ENCODE results near the gene OSGIN1.

Gene OSGIN1

DNA sequence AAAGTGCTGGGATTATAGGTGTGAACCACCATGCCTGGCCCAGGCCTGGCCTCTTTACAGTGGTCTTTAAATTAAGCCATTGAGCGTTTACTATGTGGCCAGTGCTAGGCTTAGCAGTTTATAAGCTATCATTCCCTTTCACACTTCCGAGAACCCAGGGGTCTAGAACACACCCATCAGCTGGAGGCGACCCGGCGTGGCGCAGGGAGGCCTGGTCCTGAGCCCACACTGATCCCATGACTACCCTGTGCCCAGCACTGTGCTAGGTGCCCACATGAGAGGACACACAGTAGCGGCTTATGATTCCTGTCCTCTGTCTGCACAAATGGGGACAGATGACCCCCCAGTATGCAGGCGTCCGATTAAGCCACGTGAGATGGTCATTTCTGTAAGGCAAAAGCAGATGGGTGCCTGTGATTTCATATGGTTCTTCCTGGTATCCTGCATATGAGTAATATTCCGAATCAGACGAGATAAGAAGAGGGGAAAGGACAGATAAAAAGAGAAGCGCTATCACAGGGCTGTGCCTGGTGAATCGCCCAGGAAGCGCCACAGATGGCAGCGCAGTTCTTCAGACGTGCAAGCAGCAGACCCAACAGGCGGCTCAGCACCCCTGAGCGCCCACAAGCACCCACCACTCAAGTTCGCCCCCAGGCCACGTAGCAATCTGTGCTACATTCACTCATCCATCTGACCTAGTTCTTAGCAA, 5.3 kb downstream of the OSGIN1 start:
- no peak for DNase-seq (ENCODE audit: low read depth)

DNA sequence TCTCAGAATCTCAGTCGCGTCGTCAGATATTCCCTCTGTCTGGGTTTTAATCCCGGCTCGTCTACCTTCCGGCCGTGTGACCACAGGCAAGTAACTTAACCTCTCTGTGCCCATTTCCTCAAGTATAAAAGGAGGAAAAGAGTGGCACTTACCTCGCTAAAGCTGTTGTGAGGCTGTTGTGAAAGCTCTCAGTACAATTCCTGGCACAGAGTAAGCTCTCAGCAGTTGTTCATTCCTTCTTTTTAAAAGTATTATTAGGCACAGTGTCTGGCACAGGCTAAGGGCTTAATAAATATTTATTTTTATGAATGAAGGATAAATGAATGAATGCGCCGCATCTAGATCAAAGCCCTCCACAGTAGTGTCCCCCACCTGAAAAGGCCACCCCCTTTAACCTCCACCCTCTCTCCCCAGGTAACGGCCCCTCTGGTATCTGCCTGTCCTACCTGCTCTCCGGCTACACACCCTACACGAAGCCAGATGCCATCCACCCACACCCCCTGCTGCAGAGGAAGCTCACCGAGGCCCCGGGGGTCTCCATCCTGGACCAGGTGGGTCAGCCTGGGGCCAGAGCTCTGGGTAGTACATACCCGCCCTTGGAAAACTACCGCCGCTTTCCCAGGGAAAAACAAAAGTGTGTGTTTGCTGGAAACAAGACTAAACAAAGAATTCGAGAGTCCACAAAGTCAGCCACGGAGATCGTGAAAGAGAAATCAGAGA, 6.0 kb downstream of the OSGIN1 start:
- no peak for DNase-seq (ENCODE audit: low read depth)

DNA sequence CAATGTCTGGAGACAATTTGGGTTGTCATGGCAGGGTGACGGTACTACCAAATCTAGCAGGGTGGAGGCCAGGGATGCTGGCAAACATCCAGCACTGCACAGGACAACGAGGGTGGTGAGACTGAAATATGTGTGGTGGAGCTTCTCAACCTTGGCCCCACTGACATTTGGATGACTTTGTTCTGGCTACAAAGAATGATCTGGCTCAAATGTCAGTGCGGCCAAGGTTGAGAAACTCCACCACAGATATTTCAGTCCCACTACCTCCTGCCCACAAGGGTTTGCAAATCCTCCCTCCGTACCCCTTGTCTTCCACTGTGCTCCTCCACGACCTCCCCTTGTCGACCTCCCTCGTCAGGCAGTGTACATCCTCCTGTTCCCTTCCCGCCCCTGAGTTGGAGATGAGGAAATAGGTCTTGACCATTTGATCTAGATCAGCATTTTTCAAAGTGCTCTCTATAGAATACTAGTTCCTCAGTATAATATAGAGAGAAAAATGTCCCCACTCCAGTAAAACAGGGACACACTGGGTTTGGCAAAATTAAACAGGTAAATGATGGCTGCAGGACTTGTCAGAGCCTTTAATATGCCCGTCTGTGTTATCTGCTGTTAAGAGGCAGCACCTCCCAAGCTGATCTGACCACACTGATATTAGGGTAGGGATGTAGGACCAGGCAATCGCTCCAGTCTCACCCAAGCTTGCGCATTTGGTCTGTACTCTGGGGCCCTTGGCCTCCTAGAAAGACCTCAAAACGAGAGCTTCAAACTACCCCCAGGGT, 6.8 kb downstream of the OSGIN1 start:
- no peak for DNase-seq (ENCODE audit: low read depth)

DNA sequence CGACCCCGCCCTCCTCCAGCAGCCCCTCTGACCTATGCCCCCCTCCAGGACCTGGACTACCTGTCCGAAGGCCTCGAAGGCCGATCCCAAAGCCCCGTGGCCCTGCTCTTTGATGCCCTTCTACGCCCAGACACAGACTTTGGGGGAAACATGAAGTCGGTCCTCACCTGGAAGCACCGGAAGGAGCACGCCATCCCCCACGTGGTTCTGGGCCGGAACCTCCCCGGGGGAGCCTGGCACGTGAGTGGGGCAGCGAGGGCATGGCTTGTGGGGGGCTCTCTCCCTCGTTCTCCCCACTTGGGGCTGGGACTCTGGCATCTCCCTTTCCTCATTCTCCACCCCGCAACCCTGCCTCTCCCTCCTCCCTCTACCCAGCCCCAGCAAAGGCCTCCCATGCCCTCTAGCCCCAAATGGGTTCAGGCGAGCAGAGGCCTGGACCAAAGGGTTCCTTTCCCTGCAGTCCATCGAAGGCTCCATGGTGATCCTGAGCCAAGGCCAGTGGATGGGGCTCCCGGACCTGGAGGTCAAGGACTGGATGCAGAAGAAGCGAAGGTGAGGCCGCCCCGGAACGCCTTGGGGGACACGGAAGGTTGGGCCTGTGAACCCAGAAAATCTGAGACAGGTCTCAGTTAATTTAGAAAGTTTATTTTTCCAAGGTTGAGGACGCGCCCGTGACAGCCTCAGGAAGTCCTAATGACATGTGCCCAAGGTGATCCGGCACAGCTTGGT, 7.6 kb downstream of the OSGIN1 start:
- DNase-seq (ENCODE audit: low read depth) = no peak

DNA sequence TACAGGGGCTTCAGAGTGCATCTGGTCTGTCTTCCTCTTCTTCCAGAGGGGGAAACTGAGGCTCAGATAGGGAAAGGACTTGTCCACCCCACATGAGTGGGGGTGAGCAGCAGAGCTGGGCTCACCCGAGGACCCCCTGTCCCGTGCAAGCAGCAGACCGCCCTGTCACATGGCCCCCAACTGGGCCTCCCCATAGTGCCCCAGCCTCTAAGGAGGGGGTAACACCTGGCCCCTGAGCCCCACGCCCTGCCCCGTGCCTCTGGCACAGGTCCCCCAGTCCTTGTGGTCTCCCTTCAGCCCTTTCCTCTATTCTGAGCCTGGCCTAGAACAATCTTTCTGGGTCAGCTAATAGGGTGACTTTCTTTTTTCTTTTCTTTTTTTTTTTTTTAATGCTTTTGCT, 8.6 kb downstream of the OSGIN1 start:
- DNase-seq (ENCODE audit: low read depth) = no peak

DNA sequence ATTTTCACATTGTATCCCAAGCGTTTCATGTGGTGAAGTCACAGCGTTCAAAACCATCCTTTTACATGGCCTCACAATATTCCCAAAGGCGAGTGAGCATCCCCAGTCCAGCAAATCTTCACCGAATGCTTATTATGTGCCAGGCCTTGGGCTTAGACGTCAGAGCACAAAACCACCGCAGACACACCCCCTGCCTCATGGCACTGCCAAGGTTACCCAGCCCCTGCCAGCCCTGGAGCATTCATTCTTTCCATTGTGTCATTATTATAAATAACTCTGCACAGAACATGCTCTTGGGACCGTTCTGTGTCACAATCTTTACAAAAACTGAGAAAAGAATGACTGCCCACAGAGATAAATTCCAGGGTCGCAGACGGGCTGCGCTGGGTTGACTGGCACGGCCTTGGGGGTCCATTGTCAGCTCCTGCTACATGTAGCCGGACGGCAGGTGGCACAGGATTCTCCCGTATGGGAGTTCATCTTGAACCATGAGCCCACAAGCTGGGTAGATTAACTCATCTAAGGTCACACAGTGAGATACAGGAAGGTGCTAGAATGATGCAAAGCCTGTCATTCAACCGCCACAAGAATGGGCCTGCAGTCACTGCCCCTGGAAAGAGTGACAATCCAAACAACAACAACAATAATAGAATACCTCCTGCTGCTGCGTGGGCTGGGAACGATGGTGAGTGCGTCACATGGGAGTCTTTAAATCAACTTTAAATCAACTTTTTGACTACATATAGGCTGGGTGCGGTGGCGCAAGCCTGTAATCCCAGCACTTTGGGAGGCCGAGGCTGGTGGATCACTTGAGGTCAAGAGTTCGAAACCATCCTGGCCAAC, 10.5 kb downstream of the OSGIN1 start:
- DNase-seq (ENCODE audit: low read depth) = no peak

DNA sequence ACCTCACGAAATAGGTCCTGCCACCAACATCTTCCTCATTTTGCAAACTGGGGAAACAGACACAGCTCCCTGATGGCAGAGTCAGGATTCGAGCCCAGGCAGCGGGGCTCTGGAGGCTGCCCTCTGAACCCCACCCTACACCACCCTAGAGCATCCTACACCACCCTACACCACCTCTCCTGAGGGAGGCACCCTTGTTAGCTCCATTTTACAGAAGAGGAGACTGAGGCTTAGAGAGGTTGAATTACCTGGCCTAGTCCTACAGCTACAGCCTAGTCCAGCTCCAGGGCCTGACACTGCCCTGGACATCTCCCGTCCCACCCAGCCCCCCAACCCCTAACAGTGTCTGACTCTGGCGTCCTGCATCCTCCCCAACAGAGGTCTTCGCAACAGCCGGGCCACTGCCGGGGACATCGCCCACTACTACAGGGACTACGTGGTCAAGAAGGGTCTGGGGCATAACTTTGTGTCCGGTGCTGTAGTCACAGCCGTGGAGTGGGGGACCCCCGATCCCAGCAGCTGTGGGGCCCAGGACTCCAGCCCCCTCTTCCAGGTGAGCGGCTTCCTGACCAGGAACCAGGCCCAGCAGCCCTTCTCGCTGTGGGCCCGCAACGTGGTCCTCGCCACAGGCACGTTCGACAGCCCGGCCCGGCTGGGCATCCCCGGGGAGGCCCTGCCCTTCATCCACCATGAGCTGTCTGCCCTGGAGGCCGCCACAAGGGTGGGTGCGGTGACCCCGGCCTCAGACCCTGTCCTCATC, 11.8 kb downstream of the OSGIN1 start:
- no peak for DNase-seq (ENCODE audit: low read depth)

DNA sequence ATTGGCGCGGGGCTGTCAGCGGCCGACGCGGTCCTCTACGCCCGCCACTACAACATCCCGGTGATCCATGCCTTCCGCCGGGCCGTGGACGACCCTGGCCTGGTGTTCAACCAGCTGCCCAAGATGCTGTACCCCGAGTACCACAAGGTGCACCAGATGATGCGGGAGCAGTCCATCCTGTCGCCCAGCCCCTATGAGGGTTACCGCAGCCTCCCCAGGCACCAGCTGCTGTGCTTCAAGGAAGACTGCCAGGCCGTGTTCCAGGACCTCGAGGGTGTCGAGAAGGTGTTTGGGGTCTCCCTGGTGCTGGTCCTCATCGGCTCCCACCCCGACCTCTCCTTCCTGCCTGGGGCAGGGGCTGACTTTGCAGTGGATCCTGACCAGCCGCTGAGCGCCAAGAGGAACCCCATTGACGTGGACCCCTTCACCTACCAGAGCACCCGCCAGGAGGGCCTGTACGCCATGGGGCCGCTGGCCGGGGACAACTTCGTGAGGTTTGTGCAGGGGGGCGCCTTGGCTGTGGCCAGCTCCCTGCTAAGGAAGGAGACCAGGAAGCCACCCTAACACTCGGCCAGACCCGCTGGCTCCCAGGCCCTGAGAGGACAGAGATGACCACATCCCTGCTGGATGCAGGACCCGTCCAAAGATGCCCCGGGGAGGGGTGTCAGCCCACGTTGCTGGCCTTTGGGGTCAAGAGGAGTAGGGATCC, 12.6 kb downstream of the OSGIN1 start:
- no peak for DNase-seq (ENCODE audit: low read depth)

DNA sequence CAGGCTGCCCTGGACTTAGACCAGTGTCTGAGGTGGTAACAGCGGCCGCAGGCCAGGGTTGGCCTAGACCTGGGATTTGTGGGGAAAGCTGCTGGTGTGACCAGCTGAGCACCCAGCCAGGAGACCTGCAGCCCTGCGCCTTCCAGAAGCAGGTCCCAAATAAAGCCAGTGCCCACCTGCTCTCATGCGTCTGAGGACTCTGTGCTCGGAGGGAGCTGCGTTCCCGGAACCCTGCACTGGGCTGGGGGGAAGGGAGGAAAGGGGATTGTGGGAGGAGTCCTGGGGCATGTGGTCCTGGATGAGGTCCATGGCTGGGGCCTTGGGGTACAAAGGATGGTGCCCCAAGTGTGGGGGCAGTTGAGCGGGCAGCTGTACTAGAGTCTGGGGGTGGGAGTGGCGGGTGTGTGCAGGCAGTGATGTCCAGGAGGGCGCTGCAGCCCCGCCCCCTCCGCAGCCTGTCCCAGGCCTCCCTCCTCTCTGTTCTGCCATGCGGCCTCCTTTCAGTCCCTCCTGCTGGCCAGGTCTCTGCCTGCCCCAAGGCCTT, 13.2 kb downstream of the OSGIN1 start:
- DNase-seq (ENCODE audit: low read depth) = no peak

DNA sequence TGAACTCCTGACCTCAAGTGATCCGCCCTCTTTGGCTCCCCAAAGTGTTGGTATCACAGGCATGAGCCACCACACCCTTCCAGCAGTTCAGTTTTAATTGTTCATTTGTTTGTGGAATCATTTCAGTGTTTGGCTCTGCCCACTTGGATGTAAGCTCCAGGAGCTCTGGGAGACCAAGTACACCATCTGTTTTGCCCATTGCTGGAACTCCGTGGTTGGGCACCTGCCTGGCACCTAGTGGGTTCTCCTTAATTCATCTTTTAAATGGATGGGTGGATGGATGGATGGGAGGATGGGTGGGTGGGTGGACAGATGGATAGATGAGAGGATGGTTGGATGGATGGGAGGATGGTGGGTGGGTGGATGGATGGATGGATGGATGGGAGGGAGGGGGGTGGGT, 14.1 kb downstream of the OSGIN1 start:
- DNase-seq (ENCODE audit: low read depth) = no peak

DNA sequence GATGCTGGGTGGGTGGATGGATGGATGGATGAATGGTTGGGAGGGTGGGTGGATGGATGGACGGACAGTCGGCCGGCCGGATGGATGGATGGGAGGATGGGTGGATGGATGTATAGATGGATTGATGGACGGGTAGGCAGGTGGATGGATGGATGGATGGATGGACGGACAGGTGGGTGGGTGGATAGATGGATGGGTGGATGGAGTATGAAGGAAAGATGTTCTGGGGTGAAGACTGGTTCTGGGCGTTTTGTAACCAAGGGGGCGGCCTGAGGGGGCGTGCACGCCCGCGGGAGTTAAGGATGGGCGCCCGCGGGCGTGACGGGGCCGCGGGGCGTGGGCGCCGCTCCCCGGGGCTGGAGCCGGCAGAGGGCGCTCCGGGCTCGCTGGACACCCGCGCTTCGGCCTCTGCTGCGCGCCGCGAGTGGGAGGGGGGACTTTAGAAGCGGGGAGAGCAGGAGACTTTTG, 14.8 kb downstream of the OSGIN1 start, which contains the start of gene NECAB2:
Gene NECAB2, plus strand, starts transcription at position 407 of the 468 bp plus-strand sequence. CDS start 405 bp downstream, outside the sequence.
- no peak for DNase-seq (ENCODE audit: low read depth)

DNA sequence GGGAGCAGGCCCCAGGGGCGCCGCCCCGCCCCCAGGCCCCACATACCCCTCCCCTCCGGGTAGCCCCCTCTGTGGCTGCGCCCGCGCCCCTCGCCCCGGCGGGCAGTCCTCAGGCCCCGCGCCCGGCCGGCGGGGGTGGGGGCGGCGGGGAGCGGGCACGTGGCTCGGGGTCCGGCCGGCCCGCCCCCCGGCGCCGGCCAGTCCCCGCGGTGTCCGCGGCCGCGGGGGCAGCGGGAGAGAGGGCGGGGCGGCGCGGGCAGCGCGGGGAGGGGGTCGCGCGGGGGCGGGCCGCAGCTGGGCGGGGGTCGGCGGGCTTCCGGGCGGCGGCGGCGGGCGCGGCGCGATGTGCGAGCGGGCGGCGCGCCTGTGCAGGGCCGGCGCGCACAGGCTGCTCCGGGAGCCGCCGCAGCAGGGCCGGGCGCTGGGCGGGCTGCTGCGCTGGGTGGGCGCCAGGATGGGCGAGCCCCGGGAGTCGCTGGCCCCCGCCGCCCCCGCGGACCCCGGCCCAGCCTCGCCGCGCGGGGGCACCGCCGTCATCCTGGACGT, 15.3 kb downstream of the OSGIN1 start:
- no peak for DNase-seq (ENCODE audit: low read depth)

DNA sequence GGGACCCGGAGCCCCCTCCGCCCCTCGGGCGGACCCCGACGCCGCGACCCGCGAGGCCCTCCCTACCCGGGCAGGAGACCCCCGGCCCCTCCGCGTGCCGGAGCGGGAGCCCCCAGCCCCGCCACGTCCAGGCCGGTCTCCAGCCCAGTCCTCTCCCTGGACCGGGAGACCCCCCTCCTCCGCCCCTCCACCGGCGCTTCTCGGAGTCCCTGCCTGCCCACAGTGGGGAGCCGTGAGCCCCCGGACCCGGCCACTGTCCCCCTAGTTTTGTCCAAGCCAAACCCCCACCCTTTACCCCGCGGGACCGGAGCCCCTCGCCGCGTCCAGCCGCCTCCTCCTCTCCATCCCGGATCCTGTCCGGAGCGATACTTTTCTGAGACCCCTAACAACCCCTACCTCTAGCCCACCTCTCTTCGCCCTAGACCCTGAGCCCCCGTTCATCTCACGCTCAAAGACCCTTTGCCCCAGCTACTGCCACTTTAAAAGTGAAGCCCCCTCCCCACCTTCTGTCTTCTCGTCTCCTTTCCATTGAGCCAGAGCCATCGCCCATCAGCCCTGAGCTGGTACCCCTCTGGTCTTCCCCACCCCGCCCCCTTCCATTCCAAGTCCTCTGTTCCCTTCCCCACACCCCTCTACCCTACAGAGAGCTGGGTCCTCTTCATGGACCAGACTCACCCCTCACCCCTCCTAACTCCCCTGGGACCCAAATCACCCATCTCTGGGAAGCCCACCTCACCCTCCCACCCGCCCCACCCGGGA, 16.0 kb downstream of the OSGIN1 start:
- no peak for DNase-seq (ENCODE audit: low read depth)

DNA sequence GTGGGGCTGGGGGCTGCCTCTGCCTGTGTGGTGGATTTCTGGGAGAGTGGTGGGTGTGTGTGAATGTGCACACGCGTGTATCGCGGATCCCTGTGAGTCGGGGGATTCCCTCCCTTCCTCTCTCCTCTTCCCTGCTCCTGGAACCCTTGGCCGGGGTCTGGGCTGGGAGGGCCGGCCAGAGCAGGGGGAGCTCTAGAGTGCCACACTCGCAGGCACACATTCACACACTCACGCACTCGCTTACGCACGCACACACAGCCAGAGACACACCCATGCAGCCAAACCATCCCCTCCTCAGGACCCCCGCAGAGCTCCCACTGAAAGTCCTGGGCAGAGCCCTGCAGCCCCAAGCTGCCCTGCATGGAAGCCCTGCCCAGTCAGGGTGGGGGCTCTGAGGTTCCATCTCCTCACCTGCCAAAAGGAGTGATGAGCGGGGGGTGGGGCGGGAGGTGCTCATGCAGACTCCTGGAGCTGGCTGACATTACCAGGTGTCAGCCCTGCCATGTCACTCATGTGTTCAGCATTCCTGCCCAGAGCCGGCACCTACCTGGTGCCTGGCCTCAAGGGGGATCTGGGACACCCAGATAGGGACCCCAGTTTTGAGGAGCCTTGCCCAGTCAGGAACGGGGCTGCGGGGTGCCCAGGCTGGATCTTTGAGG, 16.9 kb downstream of the OSGIN1 start:
- DNase-seq (ENCODE audit: low read depth) = no peak

DNA sequence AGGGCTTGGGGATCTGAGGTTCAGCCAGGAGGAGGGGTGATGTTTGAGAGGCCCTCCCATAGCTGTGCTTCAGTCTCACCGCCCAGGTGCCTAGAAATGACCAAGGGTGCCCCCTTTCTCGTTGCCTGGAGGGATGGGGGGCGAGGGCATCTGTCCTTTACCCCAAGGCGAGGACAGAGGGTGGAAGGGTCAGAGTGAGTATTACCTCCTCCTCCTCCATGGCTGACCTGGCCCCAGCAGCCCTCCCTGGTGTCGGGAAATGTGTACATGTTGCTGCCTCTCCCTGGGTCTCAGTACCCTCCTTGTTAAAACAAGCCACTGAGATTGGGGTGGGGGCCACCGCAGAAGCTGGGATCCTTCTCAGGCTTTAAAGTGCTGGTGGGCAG, 17.4 kb downstream of the OSGIN1 start:
- DNase-seq (ENCODE audit: low read depth) = no peak

DNA sequence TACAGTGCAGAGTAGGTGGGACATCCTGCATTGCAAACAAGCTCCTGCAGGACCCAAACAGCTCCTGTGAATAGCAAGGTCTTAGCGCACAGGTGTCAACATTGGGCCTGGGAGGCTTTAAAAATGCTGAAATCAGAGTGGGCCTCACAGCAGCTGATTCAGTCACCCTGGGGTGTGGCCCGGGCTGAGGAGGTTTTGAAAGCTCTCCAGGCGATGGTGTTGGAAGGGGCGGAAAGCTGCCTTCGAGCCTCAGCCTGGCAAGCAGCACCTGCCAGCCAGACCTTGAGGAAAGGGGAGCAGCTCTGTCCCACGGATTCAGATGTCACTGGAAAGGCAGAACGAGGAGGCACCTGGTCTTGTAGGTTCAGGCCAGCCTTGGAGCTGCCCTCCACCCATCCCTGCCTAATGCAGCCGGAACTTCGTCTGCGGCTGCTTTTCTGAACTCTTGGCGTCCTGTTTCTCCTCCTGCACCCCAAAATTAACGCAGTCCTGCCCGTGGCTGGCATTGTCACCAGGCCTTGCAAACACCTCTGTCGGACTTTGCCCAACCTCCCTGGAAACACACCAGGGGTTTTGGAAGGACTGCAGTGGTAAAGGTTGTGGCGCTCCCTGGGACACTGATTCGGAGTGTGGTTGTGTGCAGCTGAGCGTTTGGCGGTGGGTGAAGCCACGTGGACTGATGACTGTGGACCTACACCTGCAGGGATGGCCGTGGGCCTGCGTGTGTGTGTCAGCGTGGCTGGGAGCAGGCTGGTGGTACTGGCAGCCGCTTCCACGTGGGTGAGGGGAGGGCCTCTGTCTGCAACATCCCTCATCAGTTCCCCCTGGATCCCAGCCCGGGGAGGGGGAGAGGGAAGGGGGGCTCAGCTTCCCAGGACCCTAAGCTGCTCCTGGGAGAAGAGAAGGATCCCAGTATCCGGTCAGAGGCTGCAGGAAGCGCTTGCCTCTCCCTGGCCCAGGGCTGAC, 18.4 kb downstream of the OSGIN1 start:
- no peak for DNase-seq (ENCODE audit: low read depth)
